Sigmoid colon (tissue), 7 donors: ENCODE results near the gene SPRYD4. TPM values are rescaled to one million over a fixed set of nuclear protein-coding genes. Genes with fewer than 3 reads are reported as not detected.

ENCODE experiments used
- DNase-seq: peaks from one replicate; pipeline ENCODE4 v3.0.0-alpha.2; 2019
- H3K27ac ChIP-seq, 4 donors: fragments of 200-600 bp; sonication (generic); one replicate each; pipeline ENCODE4 v1.5.1; 2016 to 2019; ENCODE audit warnings: mild to moderate bottlenecking in 1 of 4
- H3K27me3 ChIP-seq, 3 donors: fragments of 200-600 bp; sonication (generic); one replicate each; pipeline ENCODE4 v1.5.1; 2019; ENCODE audit warnings: mild to moderate bottlenecking in 1 of 3
- H3K36me3 ChIP-seq, 4 donors: fragments of 200-600 bp; sonication (generic); one replicate each; pipeline ENCODE4 v1.5.1; 2016 to 2019
- H3K4me1 ChIP-seq, 4 donors: fragments of 200-600 bp; sonication (generic); one replicate each; pipeline ENCODE4 v1.5.1; 2017 to 2019
- H3K4me3 ChIP-seq, 4 donors: fragments of 200-600 bp; sonication (generic); one replicate each; pipeline ENCODE4 v1.5.1; 2017 to 2019; ENCODE audit warnings: mild to moderate bottlenecking in 2 of 4, moderate library complexity in 1 of 4
- H3K9me3 ChIP-seq, 4 donors: fragments of 200-600 bp in 3 of 4; sonication (generic) in 3 of 4; one replicate each; pipeline versions ENCODE4 v1.5.1 to v1.6.1; 2013 to 2019
- CTCF ChIP-seq, 4 experiments: fragments of 450-650 bp in 3 of 4; fragments of 200-600 bp in 1 of 4; IDR thresholded peaks; one replicate each; pipeline ENCODE4 v1.5.1; 2016 to 2019; ENCODE audit warnings: antibody characterized with exemption in 4 of 4, mild to moderate bottlenecking in 3 of 4, moderate library complexity in 2 of 4
- EP300 ChIP-seq, 4 donors: sonication (generic); formaldehyde crosslinking; IDR thresholded peaks; one replicate each; pipeline ENCODE4 v1.6.1; 2017; ENCODE audit warnings: antibody characterized with exemption in 4 of 4
- POLR2A ChIP-seq, 2 donors: fragments of 450-650 bp; IDR thresholded peaks; one replicate each; pipeline ENCODE4 v1.6.1; 2016; ENCODE audit warnings: antibody characterized with exemption in 2 of 2, mild to moderate bottlenecking in 2 of 2, moderate library complexity in 2 of 2
- POLR2AphosphoS5 ChIP-seq, 4 donors: sonication (generic); formaldehyde crosslinking; IDR thresholded peaks; one replicate each; pipeline ENCODE4 v1.6.1; 2017; ENCODE audit warnings: antibody characterized with exemption in 4 of 4
- WGBS, 2 donors: extraction: QIAGEN DNeasy Blood & Tissue Kit; methylation state at CpG; one replicate each; pipeline ENCODE4 v1.1.7; 2013; 5-methylcytosine and 5-hydroxymethylcytosine counted together
- intact Hi-C: fragments of 100-400 bp; cut with DNase I; formaldehyde crosslinking; loops from one replicate; pipeline ENCODE4 v1.15.1; 2023
- polyA plus RNA-seq, 3 donors: library from polyadenylated mRNA; stranded (reverse); fragments of 200-250 nt; gene quantifications; one replicate each; pipeline ENCODE4 v1.2.3, GENCODE V29; 2013
- total RNA-seq, 4 donors: library from RNA; depleted of rRNA; stranded (reverse); fragments of >200 nt; gene quantifications; one replicate each; pipeline ENCODE4 v1.1.0, GENCODE V29; 2016
- donor health status: healthy with polysubstance abuse.
- donor health status: Bipolar disorder and iron deficiency.
- donor health status: healthy.

The SPRYD4 gene
- total and polyA plus RNA-seq, 7 donors: 1.7 to 4.6 (median 3.0) TPM

GRCh38 chr12:56477521-56478225, 9.3 kb downstream of the SPRYD4 start:
- Histone ChIP-seq H3K4me3 (no peak overlapping the region), H3K4me1 (no peaks in the 10 kb centered on the region), H3K27me3 (no peaks in the 10 kb centered on the region), H3K36me3 (no peaks in the 10 kb centered on the region), H3K9me3 (no peaks in the 10 kb centered on the region), H3K27ac (no peak overlapping the region)
- intact Hi-C loops: no loop called here
- TF ChIP-seq CTCF (IDR thresholded peaks at IDR 0.05) (no peak), POLR2AphosphoS5 (IDR thresholded peaks at IDR 0.05) (no peak), POLR2A (IDR thresholded peaks at IDR 0.05) (no peak), EP300 (IDR thresholded peaks at IDR 0.05) (no peak)
- no peak for DNase-seq
- WGBS, 2 donors: 87 to 91% methylated on average over 6 of the region's 6 CpGs

DNA sequence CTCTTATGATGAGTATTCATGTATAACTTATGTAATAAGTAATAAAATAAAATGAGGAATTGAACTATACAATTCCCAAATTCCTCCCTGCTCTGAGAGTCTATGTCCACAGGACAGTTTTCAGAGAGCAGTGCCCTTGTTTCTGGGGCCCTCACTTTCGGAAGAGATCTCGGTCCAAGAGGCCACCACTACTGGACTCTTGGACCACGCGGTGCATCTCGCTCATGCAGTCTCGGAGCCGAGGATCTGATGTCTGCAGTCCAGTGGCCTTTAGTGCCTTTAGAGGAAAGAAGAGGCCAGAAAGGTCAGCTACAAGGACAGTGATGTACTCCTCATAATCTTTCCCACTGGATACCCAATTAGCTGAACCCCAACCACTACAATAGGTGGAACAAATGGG, 11.2 kb downstream of the SPRYD4 start:
- WGBS, 2 donors: 94 to 96% methylated on average over 7 of the region's 7 CpGs
- intact Hi-C loops: no loop called here
- TF ChIP-seq POLR2A (IDR thresholded peaks at IDR 0.05): no peak
- no peak for TF ChIP-seq POLR2AphosphoS5 (IDR thresholded peaks at IDR 0.05)
- no peak for TF ChIP-seq CTCF (IDR thresholded peaks at IDR 0.05)
- no peak for TF ChIP-seq EP300 (IDR thresholded peaks at IDR 0.05)
- no peak overlapping the region for H3K27ac ChIP-seq
- no peaks in the 10 kb centered on the region for H3K27me3 ChIP-seq
- H3K4me3 ChIP-seq: no peak overlapping the region
- H3K9me3 ChIP-seq: no peaks in the 10 kb centered on the region
- DNase-seq: no peak
- no peaks in the 10 kb centered on the region for H3K4me1 ChIP-seq
- H3K36me3 ChIP-seq: no peaks in the 10 kb centered on the region

GRCh38 chr12:56484566-56484965, 16.2 kb downstream of the SPRYD4 start:
- Histone ChIP-seq H3K27ac (no peak overlapping the region), H3K4me1 (peaks cover 0 to 18% (median 17%) of the 10 kb centered on the region in 4 donors), H3K4me3 (no peak overlapping the region), H3K9me3 (no peaks in the 10 kb centered on the region), H3K27me3 (no peaks in the 10 kb centered on the region), H3K36me3 (no peaks in the 10 kb centered on the region)
- intact Hi-C loops: no loop called here
- TF ChIP-seq CTCF (IDR thresholded peaks at IDR 0.05): no peak
- TF ChIP-seq EP300 (IDR thresholded peaks at IDR 0.05): no peak
- no peak for TF ChIP-seq POLR2A (IDR thresholded peaks at IDR 0.05)
- no peak for TF ChIP-seq POLR2AphosphoS5 (IDR thresholded peaks at IDR 0.05)
- no peak for DNase-seq
- 87 to 92% methylated on average over 1 of the region's 1 CpG for WGBS, 2 donors

DNA sequence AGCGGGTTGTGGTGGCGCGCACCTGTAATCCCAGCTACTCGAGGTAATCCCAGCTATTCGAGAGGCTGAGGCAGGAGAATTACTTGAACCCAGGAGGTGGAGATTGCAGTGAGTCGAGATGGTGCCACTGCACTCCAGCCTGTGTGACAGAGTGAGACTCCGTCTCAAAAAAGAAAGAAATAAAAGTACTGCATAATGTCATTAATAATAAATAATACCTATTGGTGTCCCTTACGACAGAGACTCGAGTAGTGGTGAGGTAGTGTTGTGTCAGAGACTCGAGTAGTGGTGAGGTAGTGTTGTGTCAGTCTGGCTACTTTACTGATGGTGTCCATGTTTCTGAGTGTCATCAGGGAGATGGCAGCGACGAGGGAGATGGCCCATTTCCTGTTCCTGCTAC, 18.3 kb downstream of the SPRYD4 start:
- no peak overlapping the region for H3K4me3 ChIP-seq
- no peak overlapping the region for H3K27ac ChIP-seq
- H3K36me3 ChIP-seq: no peaks in the 10 kb centered on the region
- DNase-seq: no peak
- TF ChIP-seq EP300 (IDR thresholded peaks at IDR 0.05) (no peak), POLR2AphosphoS5 (IDR thresholded peaks at IDR 0.05) (no peak), CTCF (IDR thresholded peaks at IDR 0.05) (no peak), POLR2A (IDR thresholded peaks at IDR 0.05) (no peak)
- H3K4me1 ChIP-seq: peaks cover 0 to 18% (median 17%) of the 10 kb centered on the region in 4 donors
- WGBS, 2 donors: 81 to 89% methylated on average over 12 of the region's 12 CpGs
- H3K9me3 ChIP-seq: no peaks in the 10 kb centered on the region
- no peaks in the 10 kb centered on the region for H3K27me3 ChIP-seq
- intact Hi-C loops: no loop called here
